ENCODE results near the gene SLC35G2.

Gene SLC35G2

DNA sequence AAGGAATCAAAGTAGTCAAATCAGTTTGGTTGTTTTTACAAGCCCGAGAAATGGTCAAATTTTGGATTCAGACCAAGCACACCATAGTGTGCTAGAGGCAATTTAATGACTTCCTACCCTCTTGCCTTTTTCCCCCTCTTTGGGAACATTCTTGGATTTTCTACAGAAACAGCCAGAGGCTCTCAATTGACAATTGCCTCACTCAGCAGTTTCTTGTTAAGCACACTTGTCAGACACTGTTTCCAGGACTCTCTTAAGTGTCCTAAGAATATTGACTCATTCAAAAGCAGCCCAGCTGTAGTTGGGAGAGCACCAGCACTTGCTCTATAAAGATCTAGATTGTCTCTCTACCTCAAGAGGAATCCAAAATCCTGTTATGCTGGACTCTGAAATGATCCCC is 1.5 kb upstream of the SLC35G2 start:
- no peak for TF ChIP-seq ZFX (IDR thresholded peaks at IDR 0.05)
- TF ChIP-seq CTCF (conservative IDR thresholded peaks at IDR 0.05) = no peak
- H3K27ac ChIP-seq = no peak overlapping the region

DNA sequence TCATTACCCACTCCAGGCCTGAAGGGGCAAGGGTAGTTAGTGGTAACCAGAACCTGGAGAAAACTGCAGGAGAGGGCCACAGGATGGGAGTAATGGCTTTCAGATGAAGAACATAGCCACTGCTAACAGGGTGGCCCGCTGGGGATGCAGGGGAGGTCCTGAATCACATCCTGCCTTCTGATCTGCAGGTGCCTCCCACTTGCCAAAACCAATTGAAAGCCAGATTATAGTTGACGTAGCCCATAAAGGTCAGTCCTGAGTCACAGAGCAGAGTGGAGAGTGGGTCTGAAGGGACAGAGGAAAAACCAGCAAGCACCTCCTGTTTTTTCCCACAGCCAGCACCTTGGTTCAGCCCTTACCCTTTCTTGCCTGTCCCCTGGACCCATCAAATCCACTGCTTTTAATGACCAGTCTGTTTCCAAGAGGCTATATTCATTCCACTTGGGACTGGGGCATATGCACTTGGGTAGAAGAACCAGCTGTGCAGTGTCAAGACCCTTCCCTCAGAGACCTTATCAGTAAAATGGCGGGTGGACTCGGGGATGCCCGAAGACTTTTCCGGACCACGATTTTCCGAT is 646 bp upstream of the SLC35G2 start:
- no peak overlapping the region for H3K27ac ChIP-seq
- TF ChIP-seq CTCF (conservative IDR thresholded peaks at IDR 0.05) (no peak), ZFX (IDR thresholded peaks at IDR 0.05) (no peak)

- TF ChIP-seq CTCF (conservative IDR thresholded peaks at IDR 0.05) = no peak
- no peak overlapping the region for H3K27ac ChIP-seq
Observed at GRCh38 chr3:136819392-136819730, 435 bp downstream of the SLC35G2 start.

GRCh38 chr3:136819731-136820679 is 1.1 kb downstream of the SLC35G2 start:
- no peak for TF ChIP-seq ZFX (IDR thresholded peaks at IDR 0.05)
- no peak for TF ChIP-seq CTCF (conservative IDR thresholded peaks at IDR 0.05)
- H3K27ac ChIP-seq = no peak overlapping the region

DNA sequence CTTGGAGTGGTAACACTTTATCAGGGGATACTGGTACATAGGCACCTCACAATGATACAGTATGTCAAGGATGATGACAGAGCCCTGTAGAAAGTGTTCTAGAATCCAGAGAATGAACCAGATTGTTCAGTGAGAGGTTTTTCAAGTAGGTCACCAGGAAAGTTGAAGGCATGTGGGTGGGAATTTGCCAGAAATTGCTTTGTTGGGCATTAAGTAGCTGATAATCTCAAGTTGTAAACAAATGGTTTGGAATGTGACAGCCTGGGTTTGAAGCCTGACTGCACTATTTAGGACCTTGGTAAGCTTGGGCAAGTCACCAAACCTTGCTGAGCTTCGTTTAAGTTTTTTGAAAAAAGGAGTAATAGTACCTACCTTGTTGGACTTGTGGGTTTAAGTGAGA is 12.5 kb downstream of the SLC35G2 start:
- H3K27ac ChIP-seq = no peak overlapping the region
- TF ChIP-seq ZFX (IDR thresholded peaks at IDR 0.05) (no peak), CTCF (conservative IDR thresholded peaks at IDR 0.05) (no peak)

DNA sequence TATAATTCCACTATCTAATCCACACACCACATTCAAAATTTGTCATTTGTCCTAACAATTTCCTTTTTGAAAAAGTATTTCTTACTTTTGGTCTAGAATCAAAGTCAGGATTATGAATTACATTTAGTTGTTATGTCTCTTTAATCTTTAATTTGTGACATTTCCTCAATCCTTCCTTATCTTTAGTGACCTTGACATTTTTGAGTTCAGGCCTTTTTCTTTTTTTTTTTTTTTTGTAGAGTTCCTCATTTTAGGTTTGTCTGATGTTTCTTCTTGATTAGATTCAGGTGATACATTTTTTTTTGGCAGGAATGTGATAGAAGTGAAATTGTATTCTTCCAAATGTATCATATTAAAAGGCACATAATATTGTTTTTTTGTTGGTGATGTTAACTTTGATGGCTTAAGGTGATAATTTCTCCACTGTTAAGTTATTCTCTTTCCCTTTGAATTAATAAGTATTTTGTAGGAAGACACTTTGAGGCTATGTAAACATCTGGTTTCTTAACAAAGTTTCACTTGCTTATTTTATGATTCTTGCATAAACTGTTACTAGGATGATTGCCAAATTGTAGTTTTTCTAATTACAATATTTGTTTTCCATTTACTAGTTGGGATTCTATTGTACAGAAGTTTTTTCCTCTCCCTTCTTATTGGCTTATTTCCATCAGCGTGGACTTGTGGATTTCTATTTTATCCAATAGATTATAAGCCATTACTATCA is 16.3 kb downstream of the SLC35G2 start:
- H3K27ac ChIP-seq = no peak overlapping the region
- no peak for TF ChIP-seq CTCF (conservative IDR thresholded peaks at IDR 0.05)
- no peak for TF ChIP-seq ZFX (IDR thresholded peaks at IDR 0.05)

Measured in C4-2B (cell line).